A673 (cell line): ENCODE data around the gene MFSD6.

ENCODE experiments used
- EZH2 ChIP-seq: fragments of 200-600 bp; sonication (generic); IDR thresholded peaks from 2 replicates; pipeline ENCODE4 v1.6.1; 2017; ENCODE audit warnings: borderline replicate concordance, low read depth, mild to moderate bottlenecking, mixed read lengths, antibody characterized with exemption, low read length; ENCODE audit not compliant: poor library complexity, severe bottlenecking
- TF ChIP-seq, protein P1 (sequence below): fragments of 300-800, 200-600 bp; sonication (generic); conservative IDR thresholded peaks from 2 replicates; pipeline ENCODE4 v1.5.1; 2017; ENCODE audit warnings: low read depth, mild to moderate bottlenecking, antibody characterized with exemption, low read length, moderate library complexity, mixed read lengths

GRCh38 chr2:190409616-190410015 lies 1.5 kb downstream of the MFSD6 start:
- TF ChIP-seq, protein P1, sequence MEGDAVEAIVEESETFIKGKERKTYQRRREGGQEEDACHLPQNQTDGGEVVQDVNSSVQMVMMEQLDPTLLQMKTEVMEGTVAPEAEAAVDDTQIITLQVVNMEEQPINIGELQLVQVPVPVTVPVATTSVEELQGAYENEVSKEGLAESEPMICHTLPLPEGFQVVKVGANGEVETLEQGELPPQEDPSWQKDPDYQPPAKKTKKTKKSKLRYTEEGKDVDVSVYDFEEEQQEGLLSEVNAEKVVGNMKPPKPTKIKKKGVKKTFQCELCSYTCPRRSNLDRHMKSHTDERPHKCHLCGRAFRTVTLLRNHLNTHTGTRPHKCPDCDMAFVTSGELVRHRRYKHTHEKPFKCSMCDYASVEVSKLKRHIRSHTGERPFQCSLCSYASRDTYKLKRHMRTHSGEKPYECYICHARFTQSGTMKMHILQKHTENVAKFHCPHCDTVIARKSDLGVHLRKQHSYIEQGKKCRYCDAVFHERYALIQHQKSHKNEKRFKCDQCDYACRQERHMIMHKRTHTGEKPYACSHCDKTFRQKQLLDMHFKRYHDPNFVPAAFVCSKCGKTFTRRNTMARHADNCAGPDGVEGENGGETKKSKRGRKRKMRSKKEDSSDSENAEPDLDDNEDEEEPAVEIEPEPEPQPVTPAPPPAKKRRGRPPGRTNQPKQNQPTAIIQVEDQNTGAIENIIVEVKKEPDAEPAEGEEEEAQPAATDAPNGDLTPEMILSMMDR = no peak
- TF ChIP-seq EZH2 = no peak
